SK-N-SH (cell line): ENCODE results near the gene LHPP.

Experiments
- FOXJ3 ChIP-seq: sonication (generic); formaldehyde crosslinking; IDR thresholded peaks from 2 replicates; pipeline ENCODE4 v1.5.1; 2020; ENCODE audit warnings: mild to moderate bottlenecking, missing genetic modification reagents
- MEF2A ChIP-seq: IDR thresholded peaks from 2 replicates; pipeline ENCODE4 v1.4.0; 2012; ENCODE audit warnings: low read depth, borderline replicate concordance
- POLR2AphosphoS5 ChIP-seq: IDR thresholded peaks from 2 replicates; pipeline ENCODE4 v1.6.1; 2012; ENCODE audit warnings: low read depth, low read length
- RFX5 ChIP-seq: IDR thresholded peaks from 2 replicates; pipeline ENCODE4 v1.6.1; 2012; ENCODE audit warnings: mild to moderate bottlenecking, improper control_type of control experiment, low read length
- TCF12 ChIP-seq: IDR thresholded peaks from 2 replicates; pipeline ENCODE4 v1.4.0; 2012

- no peak for TF ChIP-seq TCF12
- no peak for TF ChIP-seq RFX5
- TF ChIP-seq MEF2A: no peak
- TF ChIP-seq FOXJ3 (CRISPR knock-in tag): no peak
- no peak for TF ChIP-seq POLR2AphosphoS5
These were observed 4.3 kb downstream of the LHPP start for GRCh38 chr10:124465777-124466488.
